Measurements from ENCODE around the gene SEMA3B.
"Not testable (repeated sequence)": the region's sequence is repeated elsewhere in the genome, so short reads cannot be mapped to it uniquely, and the experiment has no call there.

SEMA3B gene

DNA sequence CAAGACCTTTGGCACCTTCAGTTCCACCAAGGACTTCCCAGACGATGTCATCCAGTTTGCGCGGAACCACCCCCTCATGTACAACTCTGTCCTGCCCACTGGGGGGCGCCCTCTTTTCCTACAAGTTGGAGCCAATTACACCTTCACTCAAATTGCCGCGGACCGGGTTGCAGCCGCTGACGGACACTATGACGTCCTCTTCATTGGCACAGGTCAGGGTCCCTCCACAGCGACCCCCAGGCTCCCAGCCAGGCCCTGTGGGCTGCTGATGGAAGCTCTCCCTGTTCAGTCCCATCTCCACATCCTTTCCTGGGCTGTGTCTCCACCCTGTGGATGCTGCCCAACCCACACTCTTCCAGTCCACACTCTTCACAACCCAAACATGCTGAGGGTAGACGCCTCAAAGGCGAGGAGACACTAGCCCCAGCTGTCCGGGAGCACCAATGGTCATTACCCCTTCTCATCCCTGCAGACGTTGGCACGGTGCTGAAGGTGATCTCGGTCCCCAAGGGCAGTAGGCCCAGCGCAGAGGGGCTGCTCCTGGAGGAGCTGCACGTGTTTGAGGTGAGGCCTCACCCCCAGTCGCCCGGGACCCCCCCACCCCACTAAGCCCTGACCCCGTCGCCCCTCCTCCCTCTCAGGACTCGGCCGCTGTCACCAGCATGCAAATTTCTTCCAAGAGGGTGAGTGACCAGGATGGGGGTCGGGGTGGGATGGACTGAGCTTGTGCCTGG lies 5.6 kb downstream of the SEMA3B start:
- DNase-seq, result peak; percentile 60 to 67

DNA sequence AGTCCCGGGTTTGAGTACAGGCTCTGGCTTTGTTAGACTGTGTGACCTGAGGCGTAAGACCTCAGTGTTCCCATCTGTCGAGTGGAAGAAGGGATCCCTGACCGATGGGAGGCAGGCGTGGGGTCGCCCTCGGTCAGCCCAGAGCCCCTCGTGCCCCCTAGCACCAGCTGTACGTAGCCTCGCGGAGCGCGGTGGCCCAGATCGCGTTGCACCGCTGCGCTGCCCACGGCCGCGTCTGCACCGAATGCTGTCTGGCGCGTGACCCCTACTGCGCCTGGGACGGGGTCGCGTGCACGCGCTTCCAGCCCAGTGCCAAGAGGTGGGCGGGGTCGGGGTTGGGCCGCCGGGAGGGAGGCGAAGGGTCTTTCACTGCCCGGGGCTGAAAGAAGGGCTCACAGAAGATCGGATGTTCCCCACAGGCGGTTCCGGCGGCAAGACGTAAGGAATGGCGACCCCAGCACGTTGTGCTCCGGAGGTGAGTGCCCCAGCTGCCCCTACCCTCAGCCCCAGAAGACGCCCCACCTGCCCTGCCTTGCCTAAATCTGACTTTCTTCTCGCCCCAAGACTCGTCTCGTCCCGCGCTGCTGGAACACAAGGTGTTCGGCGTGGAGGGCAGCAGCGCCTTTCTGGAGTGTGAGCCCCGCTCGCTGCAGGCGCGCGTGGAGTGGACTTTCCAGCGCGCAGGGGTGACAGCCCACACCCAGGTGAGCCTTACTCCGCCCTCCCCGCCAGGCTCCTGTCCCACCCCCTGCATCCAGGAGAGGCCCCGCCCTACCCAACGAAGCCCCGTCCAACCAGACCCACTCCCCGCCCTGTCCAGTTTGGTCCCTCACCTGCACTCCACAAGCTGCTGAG lies 6.4 kb downstream of the SEMA3B start:
- DNase-seq, result no peak

DNA sequence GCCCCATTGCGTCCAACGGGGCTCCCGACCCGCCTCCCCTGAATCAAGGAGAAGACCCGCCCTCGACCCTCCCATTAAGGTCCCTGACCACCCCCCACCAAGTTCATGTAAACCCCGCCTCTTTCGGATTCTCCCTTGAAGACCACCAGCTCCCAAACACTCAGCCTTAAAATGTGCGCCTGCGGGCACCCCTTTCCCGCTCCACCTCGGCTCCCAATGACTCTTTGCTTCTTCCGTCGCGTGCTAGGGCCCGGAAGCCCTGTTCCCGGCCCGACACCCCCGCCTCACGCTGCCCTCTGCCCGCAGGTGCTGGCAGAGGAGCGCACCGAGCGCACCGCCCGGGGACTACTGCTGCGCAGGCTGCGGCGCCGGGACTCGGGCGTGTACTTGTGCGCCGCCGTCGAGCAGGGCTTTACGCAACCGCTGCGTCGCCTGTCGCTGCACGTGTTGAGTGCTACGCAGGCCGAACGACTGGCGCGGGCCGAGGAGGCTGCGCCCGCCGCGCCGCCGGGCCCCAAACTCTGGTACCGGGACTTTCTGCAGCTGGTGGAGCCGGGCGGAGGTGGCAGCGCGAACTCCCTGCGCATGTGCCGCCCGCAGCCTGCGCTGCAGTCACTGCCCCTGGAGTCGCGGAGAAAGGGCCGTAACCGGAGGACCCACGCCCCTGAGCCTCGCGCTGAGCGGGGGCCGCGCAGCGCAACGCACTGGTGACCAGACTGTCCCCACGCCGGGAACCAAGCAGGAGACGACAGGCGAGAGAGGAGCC lies 7.2 kb downstream of the SEMA3B start:
- DNase-seq, result no peak

DNA sequence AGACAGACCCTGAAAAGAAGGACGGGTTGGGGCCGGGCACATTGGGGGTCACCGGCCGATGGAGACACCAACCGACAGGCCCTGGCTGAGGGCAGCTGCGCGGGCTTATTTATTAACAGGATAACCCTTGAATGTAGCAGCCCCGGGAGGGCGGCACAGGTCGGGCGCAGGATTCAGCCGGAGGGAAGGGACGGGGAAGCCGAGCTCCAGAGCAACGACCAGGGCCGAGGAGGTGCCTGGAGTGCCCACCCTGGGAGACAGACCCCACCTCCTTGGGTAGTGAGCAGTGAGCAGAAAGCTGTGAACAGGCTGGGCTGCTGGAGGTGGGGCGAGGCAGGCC lies 7.8 kb downstream of the SEMA3B start:
- no peak for DNase-seq

DNA sequence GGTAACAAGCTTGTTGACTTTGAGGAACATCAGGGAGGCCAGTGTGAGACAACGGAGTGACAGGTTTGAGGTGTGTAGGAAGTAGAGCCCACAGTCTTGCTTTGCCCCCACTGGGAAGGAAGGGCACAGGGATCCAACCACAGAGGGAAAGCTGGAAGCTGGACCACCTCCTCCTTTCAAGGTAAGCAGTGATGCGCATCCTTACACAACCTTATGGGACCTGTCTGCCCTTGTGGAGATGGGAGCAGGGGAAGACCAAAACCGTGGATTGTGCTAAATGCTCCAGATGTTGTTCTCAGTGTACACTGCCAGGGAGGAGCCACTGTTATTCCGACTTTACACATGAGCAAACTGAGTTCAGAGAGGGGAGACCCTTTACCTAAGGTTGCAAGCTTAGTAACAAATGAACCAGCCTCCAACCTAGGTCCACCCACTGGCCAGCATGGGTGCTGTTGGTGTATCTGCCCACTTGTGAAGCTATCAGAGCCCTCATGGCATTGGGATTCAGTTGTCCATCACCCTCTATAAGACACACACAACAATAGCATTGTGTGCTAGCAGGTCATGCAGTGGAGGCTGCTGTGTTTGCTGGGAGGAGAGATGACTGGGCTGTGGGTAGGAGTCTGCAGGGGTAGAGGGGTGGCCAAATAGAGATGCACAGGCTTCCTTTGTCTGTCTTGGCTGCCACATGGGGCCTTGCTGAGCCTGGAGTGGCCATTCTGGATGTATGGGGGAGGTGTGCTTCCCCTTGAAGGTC lies 9.4 kb downstream of the SEMA3B start:
- DNase-seq, result no peak

DNA sequence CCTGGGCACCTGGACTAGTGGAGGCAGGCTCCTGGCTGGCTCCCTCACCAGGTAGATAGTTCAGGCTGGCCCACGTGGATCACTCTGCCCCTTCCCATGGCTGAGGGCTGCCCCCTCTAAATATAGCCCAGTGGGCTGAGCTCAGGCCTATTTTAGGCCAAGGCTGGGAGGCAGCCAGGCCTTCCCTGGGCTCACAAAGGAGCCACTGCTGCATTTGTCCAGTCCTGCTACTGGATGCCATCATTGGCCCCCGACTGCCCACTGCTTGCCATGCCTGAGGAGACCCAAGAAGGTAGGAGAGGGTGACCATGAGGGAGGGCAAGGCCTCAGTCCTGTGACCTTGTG lies 9.9 kb downstream of the SEMA3B start, which contains the start of gene LSMEM2:
Gene LSMEM2, plus strand, starts transcription at position 208 of the 345 bp plus-strand sequence. Its CDS starts 27 bp downstream, at position 235.
- no peak for DNase-seq

DNA sequence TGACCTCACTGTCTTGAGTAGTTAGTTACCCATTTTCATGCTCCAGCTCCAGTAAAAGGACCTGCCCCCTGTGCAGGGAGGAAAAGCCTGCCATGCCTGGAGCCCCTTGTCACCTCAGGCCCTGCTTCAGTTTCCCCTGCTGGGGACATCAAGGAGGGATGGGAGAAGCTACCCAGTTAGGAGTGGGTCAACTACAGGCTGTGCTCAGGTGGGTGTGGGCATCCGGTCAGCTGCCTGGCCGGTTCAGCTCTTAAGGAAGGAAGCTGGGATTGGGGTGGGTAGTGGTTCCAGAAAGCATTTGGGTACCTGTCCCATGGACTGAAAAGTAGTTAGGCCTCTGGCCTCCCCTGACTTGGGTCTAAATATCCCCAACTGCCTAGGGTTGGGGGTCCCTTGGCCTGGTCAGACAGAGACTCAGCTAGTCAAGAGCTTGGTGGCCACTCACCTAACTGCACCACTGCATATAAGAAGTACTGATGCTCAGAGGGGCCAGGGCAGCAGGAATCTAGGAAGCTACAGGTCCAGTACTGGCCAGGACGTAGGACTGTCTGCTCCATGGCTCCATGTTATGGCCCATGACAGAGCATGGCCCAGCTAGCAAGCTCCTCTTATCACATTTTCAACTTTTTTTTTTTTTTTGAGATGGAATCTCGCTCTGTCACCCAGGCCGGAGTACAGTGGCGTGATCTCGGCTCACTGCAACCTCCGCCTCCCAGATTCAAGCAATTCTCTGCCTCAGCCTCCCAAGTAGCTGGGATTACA lies 10.5 kb downstream of the SEMA3B start:
- DNase-seq, result no peak

DNA sequence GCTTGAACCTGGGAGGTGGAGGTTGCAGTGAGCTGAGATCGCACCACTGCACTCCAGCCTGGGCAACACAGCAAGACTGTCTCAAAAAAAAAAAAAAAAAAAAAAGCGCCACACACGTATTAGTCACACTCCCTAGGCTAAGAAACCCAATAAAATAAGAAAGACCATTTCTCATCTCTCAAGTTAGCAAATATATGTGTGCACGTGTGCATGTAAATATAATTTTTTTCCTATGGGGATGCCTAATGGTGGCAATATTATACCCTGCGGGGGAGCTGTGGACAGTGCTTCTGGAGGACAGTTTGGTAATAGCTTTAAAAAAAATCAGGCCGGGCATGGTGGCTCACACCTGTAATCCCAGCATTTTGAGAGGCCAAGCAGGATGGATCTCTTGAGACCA lies 15.2 kb downstream of the SEMA3B start:
- DNase-seq, result not testable (repeated sequence)

DNA sequence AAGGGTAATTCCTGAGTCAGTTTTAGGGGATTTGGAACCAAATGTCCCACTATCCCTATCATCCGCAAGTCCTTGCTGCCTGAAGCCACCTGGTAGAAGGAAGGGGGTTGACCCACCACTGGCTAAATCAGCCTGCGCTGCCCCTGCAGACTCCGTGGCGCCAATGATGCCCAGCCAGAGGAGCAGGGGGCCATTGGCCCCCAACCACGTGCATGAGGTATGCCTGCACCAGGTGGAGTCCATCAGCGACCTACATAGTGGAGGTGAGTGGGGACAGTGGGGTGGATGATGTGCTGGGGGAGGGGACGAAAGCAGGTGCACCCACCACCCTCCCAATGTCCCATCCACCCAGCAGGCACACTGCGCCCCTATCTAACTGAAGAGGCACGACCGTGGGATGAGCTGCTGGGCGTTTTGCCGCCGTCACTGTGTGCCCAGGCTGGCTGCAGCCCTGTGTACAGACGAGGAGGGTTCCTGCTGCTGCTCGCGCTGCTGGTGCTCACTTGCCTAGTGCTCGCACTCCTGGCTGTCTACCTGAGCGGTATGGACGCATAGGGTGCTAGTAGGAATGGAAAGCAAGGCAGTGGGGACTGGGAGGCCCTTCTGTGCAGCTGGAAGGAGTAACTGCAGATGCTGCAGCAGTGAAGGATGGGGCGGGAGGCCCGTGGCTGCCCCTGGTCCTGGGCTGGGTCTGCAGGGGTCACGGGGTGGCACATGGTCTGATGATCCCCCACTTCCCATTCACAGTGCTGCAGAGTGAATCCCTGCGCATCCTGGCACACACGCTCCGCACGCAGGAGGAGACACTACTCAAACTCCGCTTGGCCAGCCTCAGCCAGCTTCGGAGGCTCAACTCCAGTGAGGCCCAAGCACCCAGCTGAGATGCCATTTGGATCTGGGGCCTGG lies 17.6 kb downstream of the SEMA3B start:
- DNase-seq, result no peak

DNA sequence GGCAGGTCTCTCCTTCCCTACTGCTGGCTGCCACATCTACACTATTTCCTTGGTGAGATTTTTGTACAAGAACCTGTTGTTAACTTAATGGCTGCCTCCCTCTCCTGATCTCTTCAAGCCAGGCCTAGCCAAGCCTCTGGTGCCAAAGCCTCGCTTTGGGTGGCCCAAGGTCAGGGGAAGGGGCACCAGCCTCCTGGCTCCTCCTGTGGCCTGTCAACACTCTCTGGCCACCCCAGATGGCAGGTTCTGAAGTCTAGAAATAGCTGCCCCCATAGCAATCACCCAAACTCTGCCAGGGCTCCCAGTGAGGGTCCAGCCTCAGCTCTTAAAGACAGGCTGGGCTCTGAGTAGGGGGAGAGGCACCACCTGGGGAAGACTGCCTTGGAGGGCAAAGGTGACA lies 18.3 kb downstream of the SEMA3B start:
- no peak for DNase-seq

DNA sequence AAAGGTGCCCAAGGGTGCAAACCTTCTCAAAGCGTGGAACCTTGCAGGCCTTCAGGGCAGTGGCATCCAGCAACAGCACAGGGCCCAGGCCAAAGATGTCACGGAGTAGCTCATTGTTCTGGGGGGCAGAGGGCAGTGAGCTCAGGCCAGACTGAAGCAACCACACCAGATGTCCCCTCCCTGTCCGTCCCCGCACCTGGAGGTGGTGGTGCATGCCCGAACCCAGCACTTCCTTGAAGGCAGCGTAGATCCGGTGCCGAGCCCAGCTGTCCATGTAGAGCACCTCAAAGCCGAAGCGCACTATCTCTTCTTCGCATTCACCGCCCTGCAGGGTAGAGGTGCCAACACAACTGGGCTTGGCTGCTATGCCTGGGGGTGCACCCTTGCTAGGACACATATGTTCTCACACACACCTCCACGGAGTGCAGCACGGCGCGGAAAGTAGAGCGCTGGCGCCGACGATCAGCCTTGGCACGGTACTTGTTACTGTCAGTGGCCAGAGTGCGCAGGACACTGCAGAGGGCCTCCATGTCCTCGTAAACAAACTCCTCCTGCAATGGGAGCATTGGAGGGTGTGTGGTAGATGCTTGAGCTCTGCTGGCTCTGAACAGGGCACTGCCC lies 19.6 kb downstream of the SEMA3B start:
- no peak for DNase-seq

DNA sequence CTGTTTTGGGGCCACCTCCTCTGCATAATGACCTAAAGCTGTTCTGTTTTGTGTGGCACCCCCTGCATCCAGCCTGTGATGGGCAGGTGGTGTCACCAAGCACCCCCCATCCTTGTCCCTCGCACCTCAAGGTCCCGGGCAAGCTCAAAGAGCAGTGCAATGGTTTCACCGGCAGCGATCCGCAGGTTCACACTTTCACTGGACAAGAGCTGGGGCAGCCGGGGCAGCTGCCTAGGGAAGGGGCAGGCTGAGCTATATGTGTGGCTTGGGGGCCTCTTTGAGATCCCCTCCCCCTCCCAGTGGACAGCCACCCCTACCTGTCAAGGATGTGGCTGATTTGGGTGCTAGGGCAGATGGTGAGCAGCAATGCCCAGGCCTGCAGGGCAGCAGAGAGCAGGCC lies 20.2 kb downstream of the SEMA3B start:
- DNase-seq, result no peak

DNA sequence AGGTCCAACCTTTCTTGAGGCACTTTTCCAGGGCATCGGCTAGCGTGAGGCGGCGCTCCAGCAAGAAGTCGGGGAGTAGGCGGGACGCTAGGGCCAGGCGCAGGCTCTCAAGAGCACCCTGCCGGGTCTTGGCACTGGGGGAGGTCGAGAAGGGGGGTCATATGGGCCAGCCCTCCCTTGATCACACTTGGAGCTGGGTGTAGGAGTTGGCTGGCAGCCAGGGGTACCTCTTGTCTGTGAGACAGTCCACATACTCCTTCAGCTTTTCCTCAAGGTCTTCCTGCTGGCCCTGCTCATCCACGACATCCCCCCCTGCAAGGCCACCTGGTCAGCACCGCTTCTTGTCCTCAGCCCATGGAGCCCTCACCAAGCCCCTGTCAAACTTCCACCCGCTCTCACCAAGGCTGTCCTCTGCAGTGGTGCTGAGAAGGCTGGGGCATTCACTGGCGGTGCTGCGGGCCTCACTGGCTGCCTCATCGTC lies 21.3 kb downstream of the SEMA3B start:
- DNase-seq, result no peak

DNA sequence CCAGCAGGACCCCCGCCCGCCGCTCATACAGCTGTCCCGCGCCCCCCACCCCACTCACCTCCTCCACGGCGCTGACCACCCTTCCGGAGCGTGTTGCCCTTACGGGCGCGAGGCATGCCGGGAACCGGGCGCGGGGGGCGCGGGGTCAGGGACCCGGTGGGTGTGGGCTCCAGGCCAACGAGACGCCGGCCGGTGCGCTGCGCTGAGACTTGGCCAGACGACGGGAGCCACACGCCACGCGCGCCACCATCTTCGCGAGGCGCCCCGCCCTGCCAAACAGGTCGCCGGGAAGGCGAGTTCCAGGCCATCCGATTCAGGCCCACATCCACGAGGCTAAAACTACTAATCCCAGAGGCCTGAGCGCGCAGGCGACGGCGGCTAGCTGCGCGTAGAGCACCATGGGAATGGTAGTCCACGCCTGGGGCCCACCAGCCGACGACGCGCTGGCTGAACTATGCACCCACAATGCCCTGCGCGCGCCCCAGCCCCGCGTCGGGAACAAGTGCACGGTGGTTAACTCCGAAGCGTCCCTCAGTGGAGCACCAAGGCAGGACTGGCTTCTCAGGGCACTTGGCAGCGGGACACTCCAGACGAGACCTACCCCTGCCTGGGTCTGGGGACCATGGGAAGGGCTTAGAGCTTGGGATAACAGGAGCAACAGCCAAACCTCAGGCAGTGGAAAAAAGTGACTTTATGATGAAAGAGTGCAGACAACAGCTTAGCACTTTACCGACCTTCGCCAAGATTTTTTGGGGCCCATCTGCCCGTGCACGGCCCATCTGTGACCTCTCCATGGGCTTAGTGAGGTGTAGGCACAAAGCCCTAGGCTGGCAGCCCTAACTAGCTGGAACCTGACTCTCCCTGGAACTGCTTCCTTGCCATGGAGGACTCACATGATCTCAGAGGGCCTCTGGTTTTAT lies 23.5 kb downstream of the SEMA3B start, which contains the start of gene IFRD2:
Gene IFRD2, minus strand, starts transcription at position 271 of the 920 bp plus-strand sequence. Its CDS starts 155 bp downstream, at position 116.
- DNase-seq, result peak; percentile 92 to 97

DNA sequence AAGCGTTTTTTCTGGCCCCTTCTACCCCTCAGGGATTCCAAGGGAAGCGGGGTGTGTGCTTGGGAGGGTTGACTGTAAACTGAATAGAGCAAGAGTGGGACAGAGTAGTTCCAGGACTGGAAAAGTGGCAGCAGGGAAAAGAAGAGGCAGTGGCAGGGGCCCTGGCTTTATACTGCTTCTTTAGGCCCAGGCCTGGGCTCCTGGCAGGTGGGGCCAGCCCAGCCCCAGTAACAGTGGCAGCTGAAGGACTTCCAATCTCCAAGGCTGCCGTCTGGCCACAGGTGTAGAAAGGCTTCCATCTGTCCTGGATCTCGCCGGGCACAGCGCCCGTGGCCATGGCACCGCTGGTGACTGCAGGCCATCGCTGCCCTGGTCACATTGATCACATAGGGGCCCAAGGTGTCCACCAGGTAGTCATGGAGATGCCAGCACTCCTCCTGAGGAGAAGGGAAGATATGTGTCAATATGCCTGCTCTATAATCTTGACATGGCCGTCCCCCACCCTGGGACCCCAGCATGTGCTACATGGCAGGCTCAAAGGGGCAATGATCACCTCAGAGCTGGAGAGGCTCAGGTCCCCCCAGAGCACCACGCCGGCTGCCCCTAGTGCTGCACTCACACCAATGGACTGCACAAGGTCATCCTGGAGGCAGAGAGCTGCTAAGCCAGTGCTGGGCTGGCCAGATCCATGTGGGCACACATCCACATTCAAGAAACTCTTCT lies 24.3 kb downstream of the SEMA3B start:
- no peak for DNase-seq

DNA sequence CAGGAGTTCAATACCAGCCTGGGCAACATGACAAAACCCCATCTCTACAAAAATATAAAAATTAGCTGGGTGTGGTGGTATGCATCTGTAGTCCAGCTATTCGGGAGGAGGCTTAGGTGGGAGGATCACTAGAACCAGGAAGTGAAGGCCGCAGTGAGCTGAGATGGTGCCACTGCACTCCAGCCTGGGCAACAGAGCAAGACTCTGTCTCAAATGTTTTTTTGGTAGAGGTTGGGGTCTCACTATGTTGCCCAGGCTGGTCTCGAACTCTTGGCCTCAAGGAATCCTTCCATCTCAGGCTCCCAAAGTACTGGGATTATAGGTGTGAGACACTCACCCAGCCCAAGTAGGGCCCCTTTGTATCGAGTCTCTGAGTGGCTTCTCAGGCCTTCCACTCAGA lies 25.1 kb downstream of the SEMA3B start:
- no peak for DNase-seq

DNA sequence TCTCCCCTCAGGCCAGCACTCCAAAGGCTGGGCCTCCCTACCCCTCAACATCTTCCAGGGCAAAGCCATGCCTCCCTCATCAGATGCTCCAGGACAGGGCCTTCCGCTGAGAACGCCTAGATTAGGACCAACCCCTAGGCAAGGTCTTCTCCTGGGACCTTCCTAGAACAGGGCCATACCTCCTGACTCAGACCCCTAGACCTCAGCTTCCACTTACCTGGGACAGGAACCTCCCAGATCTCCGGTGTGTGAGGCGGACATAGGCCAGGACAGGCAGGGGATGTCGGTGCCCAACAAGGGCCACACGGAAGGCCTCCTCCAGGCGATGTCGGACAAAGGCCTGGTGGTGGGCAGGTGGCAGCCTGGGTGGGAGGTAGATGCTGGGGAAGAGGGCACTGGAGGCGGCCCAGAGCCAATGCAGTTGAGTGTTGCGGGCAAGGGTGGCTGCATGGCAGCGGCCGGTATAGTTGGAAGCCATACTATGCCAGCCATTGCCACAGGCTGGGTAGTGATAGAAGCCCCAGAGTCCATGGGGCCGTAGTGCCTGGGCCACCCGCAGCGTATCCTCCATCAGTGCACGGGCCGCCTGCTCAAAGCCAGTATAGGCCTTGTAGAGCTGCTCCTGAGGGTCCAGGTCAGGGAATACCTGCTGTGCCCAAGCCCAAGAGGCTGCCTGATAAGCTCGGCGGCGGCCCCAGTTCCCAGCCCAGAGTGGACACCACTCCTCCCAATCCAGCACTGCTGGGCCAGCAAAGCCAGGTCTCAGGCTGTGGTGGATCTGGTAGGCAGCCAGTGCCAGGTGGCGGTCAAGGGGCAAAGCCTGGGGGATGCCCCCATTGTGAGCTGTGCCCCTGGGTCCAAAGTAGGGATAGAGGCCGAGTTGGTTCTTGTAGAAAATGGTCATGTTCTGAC lies 25.8 kb downstream of the SEMA3B start:
- DNase-seq, result no peak

All from stimulated activated CD4-positive, alpha-beta T cell treated with anti-CD3 and anti-CD28 coated beads, Interleukin-4, amount 100 ng/mL, for 4 hours (primary cell).